DND-41 (cell line): Measurements from ENCODE around the gene GCLC.

ENCODE experiments used
- EZH2 ChIP-seq: IDR thresholded peaks from 3 replicates; pipeline ENCODE4 v1.6.1; 2012; ENCODE audit warnings: borderline replicate concordance, low read depth, mild to moderate bottlenecking, moderate library complexity, low read length, inconsistent platforms; ENCODE audit not compliant: severe bottlenecking
- TF ChIP-seq, protein P1 (sequence below): IDR thresholded peaks from 2 replicates; pipeline ENCODE4 v1.5.1; 2012; ENCODE audit warnings: borderline replicate concordance, low read length, moderate library complexity, mild to moderate bottlenecking; ENCODE audit not compliant: poor library complexity, severe bottlenecking; ENCODE audit errors: extremely low read depth

DNA sequence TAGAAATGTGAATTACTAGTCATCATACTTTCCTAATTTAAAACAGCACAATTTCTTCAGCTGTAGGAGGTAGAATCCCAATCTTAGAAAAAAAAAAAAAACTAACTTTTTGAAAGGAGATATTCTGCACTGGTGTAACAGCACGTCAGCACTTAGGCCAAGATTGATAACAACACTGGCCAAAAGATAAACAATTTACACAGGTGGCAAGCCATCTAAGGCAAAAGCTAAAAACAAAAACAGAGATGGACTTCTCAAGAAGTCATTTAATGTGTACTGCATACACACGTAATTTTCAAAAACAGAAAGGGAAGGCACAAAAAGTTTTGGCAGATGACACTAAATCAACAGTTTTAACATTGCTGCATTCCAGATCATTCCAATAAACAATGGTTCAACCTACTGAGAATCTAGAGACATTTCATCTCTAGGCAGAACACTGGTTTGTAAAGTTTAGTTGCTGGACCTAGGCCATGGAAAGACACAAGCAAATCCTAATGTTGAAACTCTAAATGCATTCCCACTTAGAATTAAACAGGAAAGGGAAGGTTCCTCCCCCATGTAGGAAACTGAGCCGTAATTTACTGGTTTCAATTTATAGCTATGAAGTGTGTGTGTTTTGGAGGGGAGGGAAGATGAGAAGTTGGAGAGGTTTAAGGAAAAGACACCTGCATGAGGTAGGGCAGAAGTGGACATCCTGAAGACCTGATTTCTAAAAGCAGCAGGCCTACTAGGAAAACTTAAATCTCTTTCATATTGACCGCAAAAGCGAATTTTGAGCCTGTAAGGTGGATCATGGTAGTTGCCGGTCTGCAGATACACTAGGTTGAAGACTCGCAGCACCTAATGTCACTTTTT is 1.3 kb downstream of the GCLC start:
- TF ChIP-seq, protein P1, sequence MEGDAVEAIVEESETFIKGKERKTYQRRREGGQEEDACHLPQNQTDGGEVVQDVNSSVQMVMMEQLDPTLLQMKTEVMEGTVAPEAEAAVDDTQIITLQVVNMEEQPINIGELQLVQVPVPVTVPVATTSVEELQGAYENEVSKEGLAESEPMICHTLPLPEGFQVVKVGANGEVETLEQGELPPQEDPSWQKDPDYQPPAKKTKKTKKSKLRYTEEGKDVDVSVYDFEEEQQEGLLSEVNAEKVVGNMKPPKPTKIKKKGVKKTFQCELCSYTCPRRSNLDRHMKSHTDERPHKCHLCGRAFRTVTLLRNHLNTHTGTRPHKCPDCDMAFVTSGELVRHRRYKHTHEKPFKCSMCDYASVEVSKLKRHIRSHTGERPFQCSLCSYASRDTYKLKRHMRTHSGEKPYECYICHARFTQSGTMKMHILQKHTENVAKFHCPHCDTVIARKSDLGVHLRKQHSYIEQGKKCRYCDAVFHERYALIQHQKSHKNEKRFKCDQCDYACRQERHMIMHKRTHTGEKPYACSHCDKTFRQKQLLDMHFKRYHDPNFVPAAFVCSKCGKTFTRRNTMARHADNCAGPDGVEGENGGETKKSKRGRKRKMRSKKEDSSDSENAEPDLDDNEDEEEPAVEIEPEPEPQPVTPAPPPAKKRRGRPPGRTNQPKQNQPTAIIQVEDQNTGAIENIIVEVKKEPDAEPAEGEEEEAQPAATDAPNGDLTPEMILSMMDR: no peak
- TF ChIP-seq EZH2: no peak
